SW480 (cell line): ENCODE data around the gene TTLL11.

Experiments
- DNase-seq: peaks from one replicate; pipeline ENCODE4 v3.0.0-alpha.2; 2016; ENCODE audit warnings: low spot score

TTLL11 gene

GRCh38 chr9:121878271-121878822, 214.8 kb downstream of the TTLL11 start:
- no peak for DNase-seq

GRCh38 chr9:121876658-121877271, 216.3 kb downstream of the TTLL11 start:
- no peak for DNase-seq

- no peak for DNase-seq
These were observed 216.9 kb downstream of the TTLL11 start for GRCh38 chr9:121876255-121876654.

- no peak for DNase-seq
These were observed 218.6 kb downstream of the TTLL11 start for GRCh38 chr9:121874524-121874923.

- DNase-seq, result no peak
These were observed 221.6 kb downstream of the TTLL11 start for GRCh38 chr9:121871431-121872025.

- no peak for DNase-seq
These were observed 222.8 kb downstream of the TTLL11 start for GRCh38 chr9:121870271-121870670.

- DNase-seq, result no peak
These were observed 224.5 kb downstream of the TTLL11 start for GRCh38 chr9:121868626-121869025.

- DNase-seq, result no peak
These were observed 226.2 kb downstream of the TTLL11 start for GRCh38 chr9:121866927-121867326.

- DNase-seq, result no peak
These were observed 227.2 kb downstream of the TTLL11 start for GRCh38 chr9:121865884-121866283.

- DNase-seq, result no peak
These were observed 228.0 kb downstream of the TTLL11 start for GRCh38 chr9:121865060-121865459.

- DNase-seq, result no peak
These were observed 229.2 kb downstream of the TTLL11 start for GRCh38 chr9:121863955-121864354.

- DNase-seq, result peak; percentile 33
These were observed 230.5 kb downstream of the TTLL11 start for GRCh38 chr9:121862371-121863332.

- peak; percentile 33 for DNase-seq
These were observed 231.5 kb downstream of the TTLL11 start for GRCh38 chr9:121861501-121862180.

GRCh38 chr9:121860744-121861143, 232.4 kb downstream of the TTLL11 start:
- DNase-seq, result no peak

- DNase-seq, result no peak
These were observed 232.9 kb downstream of the TTLL11 start for GRCh38 chr9:121860213-121860612.

- DNase-seq, result no peak
These were observed 233.5 kb downstream of the TTLL11 start for GRCh38 chr9:121859646-121860045.

- DNase-seq, result no peak
These were observed 234.3 kb downstream of the TTLL11 start for GRCh38 chr9:121858788-121859187.

GRCh38 chr9:121857928-121858327, 235.2 kb downstream of the TTLL11 start:
- DNase-seq, result no peak

GRCh38 chr9:121855476-121855875, 237.6 kb downstream of the TTLL11 start:
- no peak for DNase-seq

GRCh38 chr9:121853617-121854395, 239.3 kb downstream of the TTLL11 start:
- DNase-seq, result no peak
